Fibroblast of skin of left quadriceps (primary cell): Measurements from ENCODE around the gene ZNF71.
A peak's percentile ranks its signal among the peaks of the same experiment; 100 is the strongest.

Source experiments
- DNase-seq, 2 experiments: peaks; one replicate each; pipeline ENCODE4 v3.0.0-alpha.2; 2013; ENCODE audit warnings: low read depth in 2 of 2

The ZNF71 gene

GRCh38 chr19:56594783-56595547, at the start of gene ZNF71:
Gene ZNF71, plus strand, starts transcription at chr19:56595302. Its CDS starts 6,257 bp downstream, at chr19:56601559.
- DNase-seq, result peak; percentile 62 to 69

- DNase-seq, result no peak
Observed at GRCh38 chr19:56547535-56547934, 47.6 kb upstream of the ZNF71 start.

- no peak for DNase-seq
Observed at GRCh38 chr19:56554272-56554869, 40.7 kb upstream of the ZNF71 start.

- no peak for DNase-seq
Observed at GRCh38 chr19:56562766-56563165, 32.3 kb upstream of the ZNF71 start.

- no peak for DNase-seq
Observed at GRCh38 chr19:56566904-56567273, 28.2 kb upstream of the ZNF71 start.

- DNase-seq, result peak; percentile 70 to 75
Observed at GRCh38 chr19:56567274-56568120, 27.6 kb upstream of the ZNF71 start, which contains the start of gene ZNF470. Gene ZNF470, plus strand, starts transcription at chr19:56567468. Its CDS starts 2,844 bp downstream, at chr19:56570312.

GRCh38 chr19:56572589-56572988, 22.5 kb upstream of the ZNF71 start:
- no peak for DNase-seq

GRCh38 chr19:56573914-56574313, 21.2 kb upstream of the ZNF71 start:
- no peak for DNase-seq

GRCh38 chr19:56577719-56578602, 17.1 kb upstream of the ZNF71 start:
- DNase-seq, result no peak

- DNase-seq, result no peak
Observed at GRCh38 chr19:56594446-56594782, 688 bp upstream of the ZNF71 start.

- DNase-seq, result no peak
Observed at GRCh38 chr19:56595548-56595899, 422 bp downstream of the ZNF71 start.

- DNase-seq, result no peak
Observed at GRCh38 chr19:56596676-56597075, 1.6 kb downstream of the ZNF71 start.

GRCh38 chr19:56597696-56598095, 2.6 kb downstream of the ZNF71 start:
- DNase-seq, result no peak

- no peak for DNase-seq
Observed at GRCh38 chr19:56601375-56601774, 6.3 kb downstream of the ZNF71 start.

- no peak for DNase-seq
Observed at GRCh38 chr19:56603829-56604228, 8.7 kb downstream of the ZNF71 start.

- no peak for DNase-seq
Observed at GRCh38 chr19:56608274-56608964, 13.3 kb downstream of the ZNF71 start.

- DNase-seq, result no peak
Observed at GRCh38 chr19:56611288-56611687, 16.2 kb downstream of the ZNF71 start.

- no peak for DNase-seq
Observed at GRCh38 chr19:56612737-56613136, 17.6 kb downstream of the ZNF71 start.

GRCh38 chr19:56613639-56614038, 18.5 kb downstream of the ZNF71 start:
- DNase-seq, result no peak

- no peak for DNase-seq
Observed at GRCh38 chr19:56617531-56617930, 22.4 kb downstream of the ZNF71 start.

- no peak for DNase-seq
Observed at GRCh38 chr19:56619121-56619520, 24.0 kb downstream of the ZNF71 start.
